ENCODE measurements around the gene ZNF423.

The ZNF423 gene

GRCh38 chr16:49757559-49758069 lies 98.3 kb downstream of the ZNF423 start:
- no peak overlapping the region for H3K27ac ChIP-seq (ENCODE audit: low read depth in 2 of 2, low read length in 2 of 2)
- peaks cover 6 to 7% of the 10 kb centered on the region in 2 donors for H3K4me1 ChIP-seq (ENCODE audit: control insufficient read depth in 2 of 2, insufficient read depth in 2 of 2, low read length in 2 of 2)

GRCh38 chr16:49756775-49757558 lies 98.9 kb downstream of the ZNF423 start:
- Histone ChIP-seq H3K27me3 (ENCODE audit: control insufficient read depth in 2 of 2, insufficient read depth in 2 of 2, low read length in 2 of 2) (no peaks in the 10 kb centered on the region), H3K36me3 (ENCODE audit: control insufficient read depth in 2 of 2, insufficient read depth in 2 of 2, low read length in 2 of 2) (no peaks in the 10 kb centered on the region), H3K27ac (ENCODE audit: low read depth in 2 of 2, low read length in 2 of 2) (no peak overlapping the region), H3K4me3 (ENCODE audit: low read length in 2 of 2) (no peak overlapping the region), H3K4me1 (ENCODE audit: control insufficient read depth in 2 of 2, insufficient read depth in 2 of 2, low read length in 2 of 2) (peaks cover 6 to 7% of the 10 kb centered on the region in 2 donors), H3K9ac (ENCODE audit: low read depth in 1 of 2, low read length in 2 of 2) (no peak overlapping the region), H3K9me3 (ENCODE audit: control insufficient read depth in 2 of 2, low read length in 2 of 2) (no peaks in the 10 kb centered on the region)

More at GRCh38 chr16:49757559-49758069, 98.3 kb downstream of the ZNF423 start:
- Histone ChIP-seq H3K4me3 (ENCODE audit: low read length in 2 of 2) (no peak overlapping the region), H3K36me3 (ENCODE audit: control insufficient read depth in 2 of 2, insufficient read depth in 2 of 2, low read length in 2 of 2) (no peaks in the 10 kb centered on the region), H3K9ac (ENCODE audit: low read depth in 1 of 2, low read length in 2 of 2) (no peak overlapping the region), H3K9me3 (ENCODE audit: control insufficient read depth in 2 of 2, low read length in 2 of 2) (no peaks in the 10 kb centered on the region), H3K27me3 (ENCODE audit: control insufficient read depth in 2 of 2, insufficient read depth in 2 of 2, low read length in 2 of 2) (no peaks in the 10 kb centered on the region)

DNA sequence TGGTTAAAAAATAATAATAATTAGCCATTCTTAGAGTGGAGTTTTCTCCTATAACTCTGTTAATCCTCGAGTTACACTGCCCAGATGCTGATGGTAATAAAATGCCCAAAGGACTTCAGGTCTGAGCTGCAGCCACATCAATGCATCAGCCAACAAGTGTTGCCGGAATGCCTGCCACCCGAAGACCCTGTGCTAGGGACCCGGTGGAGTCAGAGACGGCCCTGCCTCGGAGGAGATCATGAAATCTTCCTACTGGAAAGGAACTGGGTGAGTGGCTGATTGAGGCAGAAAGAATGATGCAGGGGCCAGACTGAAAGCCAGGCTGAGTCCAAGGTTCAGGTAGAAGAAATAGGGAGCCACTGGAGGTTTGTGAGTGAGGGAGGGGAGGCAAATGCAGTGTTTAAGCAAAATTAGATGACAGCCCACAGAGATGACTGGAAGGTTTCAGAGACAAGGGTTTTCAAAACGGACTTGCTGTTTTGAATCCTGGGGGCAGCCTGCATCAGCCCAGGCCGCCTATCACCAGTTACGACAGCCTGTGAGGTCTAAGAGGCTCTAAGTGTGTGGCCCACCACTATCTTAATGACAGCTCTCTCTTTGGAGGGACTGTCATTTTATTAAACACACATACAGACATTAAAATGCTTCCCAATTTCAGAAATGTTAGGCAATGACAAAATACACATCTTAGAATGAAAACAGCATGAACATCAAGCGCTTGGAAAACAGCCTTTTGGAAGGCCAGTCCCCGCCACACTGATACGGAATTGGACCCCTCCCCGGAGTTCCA lies 100.0 kb downstream of the ZNF423 start:
- no peaks in the 10 kb centered on the region for H3K27me3 ChIP-seq (ENCODE audit: control insufficient read depth in 2 of 2, insufficient read depth in 2 of 2, low read length in 2 of 2)
- peak overlapping the region in 1 of 2 donors; percentile 65 for H3K4me3 ChIP-seq (ENCODE audit: low read length in 2 of 2)
- peaks cover 6 to 7% of the 10 kb centered on the region in 2 donors for H3K4me1 ChIP-seq (ENCODE audit: control insufficient read depth in 2 of 2, insufficient read depth in 2 of 2, low read length in 2 of 2)
- H3K9ac ChIP-seq (ENCODE audit: low read depth in 1 of 2, low read length in 2 of 2), result no peak overlapping the region
- H3K9me3 ChIP-seq (ENCODE audit: control insufficient read depth in 2 of 2, low read length in 2 of 2), result no peaks in the 10 kb centered on the region
- H3K27ac ChIP-seq (ENCODE audit: low read depth in 2 of 2, low read length in 2 of 2), result no peak overlapping the region
- no peaks in the 10 kb centered on the region for H3K36me3 ChIP-seq (ENCODE audit: control insufficient read depth in 2 of 2, insufficient read depth in 2 of 2, low read length in 2 of 2)

DNA sequence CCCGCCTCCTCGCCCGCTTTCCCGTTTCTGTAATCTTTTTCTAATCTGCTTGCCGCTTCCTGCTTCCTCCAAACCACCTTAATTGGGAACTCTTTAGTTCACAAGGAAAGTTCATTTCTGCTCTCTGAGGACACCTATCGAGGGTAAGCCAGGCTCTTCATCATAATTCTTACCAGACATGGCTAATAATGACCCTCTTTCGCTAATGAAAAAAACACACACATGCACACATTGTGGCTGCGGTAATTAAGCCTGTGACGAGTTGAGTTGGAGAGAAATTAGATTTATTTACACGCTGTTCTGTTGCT lies 100.6 kb downstream of the ZNF423 start:
- H3K27me3 ChIP-seq (ENCODE audit: control insufficient read depth in 2 of 2, insufficient read depth in 2 of 2, low read length in 2 of 2), result no peaks in the 10 kb centered on the region
- peak overlapping the region in 1 of 2 donors; percentile 20 for H3K27ac ChIP-seq (ENCODE audit: low read depth in 2 of 2, low read length in 2 of 2)
- peaks cover 6 to 7% of the 10 kb centered on the region in 2 donors for H3K4me1 ChIP-seq (ENCODE audit: control insufficient read depth in 2 of 2, insufficient read depth in 2 of 2, low read length in 2 of 2)
- H3K36me3 ChIP-seq (ENCODE audit: control insufficient read depth in 2 of 2, insufficient read depth in 2 of 2, low read length in 2 of 2), result no peaks in the 10 kb centered on the region
- H3K4me3 ChIP-seq (ENCODE audit: low read length in 2 of 2), result peak overlapping the region; percentile 36 to 65
- H3K9ac ChIP-seq (ENCODE audit: low read depth in 1 of 2, low read length in 2 of 2), result peak overlapping the region; percentile 42 to 53
- no peaks in the 10 kb centered on the region for H3K9me3 ChIP-seq (ENCODE audit: control insufficient read depth in 2 of 2, low read length in 2 of 2)

- Histone ChIP-seq H3K27ac (ENCODE audit: low read depth in 2 of 2, low read length in 2 of 2) (peak overlapping the region in 1 of 2 donors; percentile 20), H3K9me3 (ENCODE audit: control insufficient read depth in 2 of 2, low read length in 2 of 2) (no peaks in the 10 kb centered on the region), H3K4me1 (ENCODE audit: control insufficient read depth in 2 of 2, insufficient read depth in 2 of 2, low read length in 2 of 2) (peaks cover 6 to 7% of the 10 kb centered on the region in 2 donors), H3K4me3 (ENCODE audit: low read length in 2 of 2) (peak overlapping the region; percentile 36 to 65), H3K9ac (ENCODE audit: low read depth in 1 of 2, low read length in 2 of 2) (peak overlapping the region; percentile 42 to 53), H3K27me3 (ENCODE audit: control insufficient read depth in 2 of 2, insufficient read depth in 2 of 2, low read length in 2 of 2) (no peaks in the 10 kb centered on the region), H3K36me3 (ENCODE audit: control insufficient read depth in 2 of 2, insufficient read depth in 2 of 2, low read length in 2 of 2) (no peaks in the 10 kb centered on the region)
Observed at GRCh38 chr16:49754495-49755312, 101.2 kb downstream of the ZNF423 start.

- Histone ChIP-seq H3K4me1 (ENCODE audit: control insufficient read depth in 2 of 2, insufficient read depth in 2 of 2, low read length in 2 of 2) (peaks cover 6 to 7% of the 10 kb centered on the region in 2 donors), H3K4me3 (ENCODE audit: low read length in 2 of 2) (no peak overlapping the region), H3K9ac (ENCODE audit: low read depth in 1 of 2, low read length in 2 of 2) (no peak overlapping the region), H3K9me3 (ENCODE audit: control insufficient read depth in 2 of 2, low read length in 2 of 2) (no peaks in the 10 kb centered on the region), H3K36me3 (ENCODE audit: control insufficient read depth in 2 of 2, insufficient read depth in 2 of 2, low read length in 2 of 2) (no peaks in the 10 kb centered on the region), H3K27ac (ENCODE audit: low read depth in 2 of 2, low read length in 2 of 2) (no peak overlapping the region), H3K27me3 (ENCODE audit: control insufficient read depth in 2 of 2, insufficient read depth in 2 of 2, low read length in 2 of 2) (no peaks in the 10 kb centered on the region)
Observed at GRCh38 chr16:49750341-49751000, 105.4 kb downstream of the ZNF423 start.

GRCh38 chr16:49749816-49750215 lies 106.1 kb downstream of the ZNF423 start:
- no peak overlapping the region for H3K27ac ChIP-seq (ENCODE audit: low read depth in 2 of 2, low read length in 2 of 2)

GRCh38 chr16:49748322-49748721 lies 107.6 kb downstream of the ZNF423 start:
- no peak overlapping the region for H3K27ac ChIP-seq (ENCODE audit: low read depth in 2 of 2, low read length in 2 of 2)
- no peaks in the 10 kb centered on the region for H3K36me3 ChIP-seq (ENCODE audit: control insufficient read depth in 2 of 2, insufficient read depth in 2 of 2, low read length in 2 of 2)
- H3K9ac ChIP-seq (ENCODE audit: low read depth in 1 of 2, low read length in 2 of 2), result no peak overlapping the region
- no peaks in the 10 kb centered on the region for H3K27me3 ChIP-seq (ENCODE audit: control insufficient read depth in 2 of 2, insufficient read depth in 2 of 2, low read length in 2 of 2)
- H3K4me3 ChIP-seq (ENCODE audit: low read length in 2 of 2), result no peak overlapping the region
- no peaks in the 10 kb centered on the region for H3K9me3 ChIP-seq (ENCODE audit: control insufficient read depth in 2 of 2, low read length in 2 of 2)
- no peaks in the 10 kb centered on the region for H3K4me1 ChIP-seq (ENCODE audit: control insufficient read depth in 2 of 2, insufficient read depth in 2 of 2, low read length in 2 of 2)

More at GRCh38 chr16:49749816-49750215, 106.1 kb downstream of the ZNF423 start:
- Histone ChIP-seq H3K9me3 (ENCODE audit: control insufficient read depth in 2 of 2, low read length in 2 of 2) (no peaks in the 10 kb centered on the region), H3K9ac (ENCODE audit: low read depth in 1 of 2, low read length in 2 of 2) (no peak overlapping the region), H3K36me3 (ENCODE audit: control insufficient read depth in 2 of 2, insufficient read depth in 2 of 2, low read length in 2 of 2) (no peaks in the 10 kb centered on the region), H3K27me3 (ENCODE audit: control insufficient read depth in 2 of 2, insufficient read depth in 2 of 2, low read length in 2 of 2) (no peaks in the 10 kb centered on the region), H3K4me1 (ENCODE audit: control insufficient read depth in 2 of 2, insufficient read depth in 2 of 2, low read length in 2 of 2) (peaks cover under 1 to 3% of the 10 kb centered on the region in 2 donors), H3K4me3 (ENCODE audit: low read length in 2 of 2) (no peak overlapping the region)

DNA sequence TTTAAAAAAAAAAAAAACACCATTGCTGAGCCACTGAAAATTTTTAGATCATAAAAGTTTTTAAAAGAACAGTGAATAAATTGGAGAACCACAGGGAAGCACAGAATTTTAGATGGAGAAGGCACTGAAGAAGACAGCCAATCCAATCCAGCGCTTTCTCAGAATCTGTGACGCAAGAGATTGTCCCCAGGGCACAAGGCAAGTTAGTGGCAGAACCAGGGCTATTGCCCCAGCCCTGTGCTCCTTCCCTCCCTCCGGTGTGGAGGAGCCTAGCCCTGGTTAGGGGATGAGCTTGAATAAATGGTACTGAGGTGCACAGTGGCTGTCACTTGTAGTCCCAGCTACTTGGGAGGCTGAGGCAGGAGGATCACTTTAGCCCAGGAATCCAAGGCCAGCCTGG lies 108.3 kb downstream of the ZNF423 start:
- no peaks in the 10 kb centered on the region for H3K36me3 ChIP-seq (ENCODE audit: control insufficient read depth in 2 of 2, insufficient read depth in 2 of 2, low read length in 2 of 2)
- no peak overlapping the region for H3K4me3 ChIP-seq (ENCODE audit: low read length in 2 of 2)
- H3K9ac ChIP-seq (ENCODE audit: low read depth in 1 of 2, low read length in 2 of 2), result no peak overlapping the region
- no peaks in the 10 kb centered on the region for H3K9me3 ChIP-seq (ENCODE audit: control insufficient read depth in 2 of 2, low read length in 2 of 2)
- no peaks in the 10 kb centered on the region for H3K27me3 ChIP-seq (ENCODE audit: control insufficient read depth in 2 of 2, insufficient read depth in 2 of 2, low read length in 2 of 2)
- no peak overlapping the region for H3K27ac ChIP-seq (ENCODE audit: low read depth in 2 of 2, low read length in 2 of 2)
- no peaks in the 10 kb centered on the region for H3K4me1 ChIP-seq (ENCODE audit: control insufficient read depth in 2 of 2, insufficient read depth in 2 of 2, low read length in 2 of 2)
